Measurements from ENCODE around the gene CD300C.

CD300C gene

GRCh38 chr17:74547264-74547663 lies 1.3 kb upstream of the CD300C start:
- peaks cover 11% of the 10 kb centered on the region for H3K4me1 Mint-ChIP-seq
- no peak overlapping the region for H3K4me3 Mint-ChIP-seq
- ATAC-seq (no peak), DNase-seq (no peak)
- H3K27me3 Mint-ChIP-seq: no peaks in the 10 kb centered on the region
- no peaks in the 10 kb centered on the region for H3K9me3 Mint-ChIP-seq
- peak overlapping the region in 1 of 2 donors; percentile 44 for H3K27ac Mint-ChIP-seq

GRCh38 chr17:74546586-74546985 lies 671 bp upstream of the CD300C start:
- H3K9me3 Mint-ChIP-seq: no peaks in the 10 kb centered on the region
- H3K4me3 Mint-ChIP-seq: no peak overlapping the region
- ATAC-seq: no peak
- H3K27ac Mint-ChIP-seq: no peak overlapping the region
- H3K4me1 Mint-ChIP-seq: peaks cover 11% of the 10 kb centered on the region
- H3K27me3 Mint-ChIP-seq: no peaks in the 10 kb centered on the region
- no peak for DNase-seq

GRCh38 chr17:74544991-74545842 lies 698 bp downstream of the CD300C start:
- DNase-seq (no peak), ATAC-seq (no peak)
- H3K4me1 Mint-ChIP-seq: peaks cover 11% of the 10 kb centered on the region
- no peaks in the 10 kb centered on the region for H3K9me3 Mint-ChIP-seq
- H3K4me3 Mint-ChIP-seq: no peak overlapping the region
- H3K27me3 Mint-ChIP-seq: peaks cover 4% of the 10 kb centered on the region
- no peak overlapping the region for H3K27ac Mint-ChIP-seq

- peaks cover 11% of the 10 kb centered on the region for H3K4me1 Mint-ChIP-seq
- ATAC-seq (no peak), DNase-seq (no peak)
- no peak overlapping the region for H3K4me3 Mint-ChIP-seq
- H3K9me3 Mint-ChIP-seq: no peaks in the 10 kb centered on the region
- peaks cover 14% of the 10 kb centered on the region for H3K27me3 Mint-ChIP-seq
- no peak overlapping the region for H3K27ac Mint-ChIP-seq
These were observed 1.8 kb downstream of the CD300C start for GRCh38 chr17:74543891-74544760.

- H3K4me1 Mint-ChIP-seq: peaks cover 11% of the 10 kb centered on the region
- H3K27me3 Mint-ChIP-seq: peaks cover 20% of the 10 kb centered on the region
- H3K27ac Mint-ChIP-seq: no peak overlapping the region
- no peak overlapping the region for H3K4me3 Mint-ChIP-seq
- ATAC-seq (no peak), DNase-seq (no peak)
- H3K9me3 Mint-ChIP-seq: no peaks in the 10 kb centered on the region
These were observed 2.5 kb downstream of the CD300C start for GRCh38 chr17:74543406-74543805.

GRCh38 chr17:74542727-74543383 lies 3.1 kb downstream of the CD300C start:
- H3K9me3 Mint-ChIP-seq: no peaks in the 10 kb centered on the region
- ATAC-seq: no peak
- H3K4me3 Mint-ChIP-seq: no peak overlapping the region
- H3K27ac Mint-ChIP-seq: peak overlapping the region in 1 of 2 donors; percentile 80
- H3K27me3 Mint-ChIP-seq: peaks cover 20% of the 10 kb centered on the region
- no peak for DNase-seq
- H3K4me1 Mint-ChIP-seq: peaks cover 6% of the 10 kb centered on the region

GRCh38 chr17:74542166-74542565 lies 3.7 kb downstream of the CD300C start:
- Mint-ChIP-seq H3K4me3 (no peak overlapping the region), H3K27me3 (peaks cover 22% of the 10 kb centered on the region), H3K4me1 (no peaks in the 10 kb centered on the region), H3K27ac (no peak overlapping the region), H3K9me3 (no peaks in the 10 kb centered on the region)
- DNase-seq (no peak), ATAC-seq (no peak)

- peaks cover 29% of the 10 kb centered on the region for H3K27me3 Mint-ChIP-seq
- no peaks in the 10 kb centered on the region for H3K9me3 Mint-ChIP-seq
- no peak overlapping the region for H3K27ac Mint-ChIP-seq
- H3K4me1 Mint-ChIP-seq: no peaks in the 10 kb centered on the region
- DNase-seq: no peak
- no peak overlapping the region for H3K4me3 Mint-ChIP-seq
- no peak for ATAC-seq
These were observed 4.5 kb downstream of the CD300C start for GRCh38 chr17:74541176-74542111.

GRCh38 chr17:74539281-74539820 lies 6.6 kb downstream of the CD300C start:
- H3K27me3 Mint-ChIP-seq: peaks cover 34% of the 10 kb centered on the region
- H3K4me1 Mint-ChIP-seq: no peaks in the 10 kb centered on the region
- ATAC-seq: no peak
- no peak for DNase-seq
- H3K9me3 Mint-ChIP-seq: no peaks in the 10 kb centered on the region
- H3K4me3 Mint-ChIP-seq: no peak overlapping the region
- peak overlapping the region in 1 of 2 donors; percentile 11 for H3K27ac Mint-ChIP-seq

- DNase-seq (no peak), ATAC-seq (no peak)
- Mint-ChIP-seq H3K27ac (no peak overlapping the region), H3K4me1 (peaks cover 13% of the 10 kb centered on the region), H3K9me3 (no peaks in the 10 kb centered on the region), H3K27me3 (peaks cover 50% of the 10 kb centered on the region), H3K4me3 (no peak overlapping the region)
These were observed 9.0 kb downstream of the CD300C start for GRCh38 chr17:74536890-74537289.

- H3K4me3 Mint-ChIP-seq: peak overlapping the region in 1 of 2 donors; percentile 1
These were observed 13.8 kb downstream of the CD300C start for GRCh38 chr17:74532115-74532514.

GRCh38 chr17:74531231-74531761 lies 14.6 kb downstream of the CD300C start, which contains the start of gene CD300LB:
Gene CD300LB (minus strand): TSS chr17:74531475. CDS start chr17:74531350, 125 bp downstream.
- H3K9me3 Mint-ChIP-seq: no peaks in the 10 kb centered on the region
- ATAC-seq (no peak), DNase-seq (peak in 1 of 2 donors; percentile 5)
- H3K4me1 Mint-ChIP-seq: peaks cover 13% of the 10 kb centered on the region
- no peak within 1 kb of the TSS for H3K27ac Mint-ChIP-seq
- peak within 1 kb of the TSS in 1 of 2 donors; percentile 1 for H3K4me3 Mint-ChIP-seq
- peaks cover 35% of the 10 kb centered on the region for H3K27me3 Mint-ChIP-seq

More at GRCh38 chr17:74532115-74532514, 13.8 kb downstream of the CD300C start:
- ATAC-seq (peak; percentile 35), DNase-seq (peak in 1 of 2 donors; percentile 9)
- Mint-ChIP-seq H3K27me3 (peaks cover 38% of the 10 kb centered on the region), H3K4me1 (peaks cover 13% of the 10 kb centered on the region), H3K9me3 (no peaks in the 10 kb centered on the region), H3K27ac (no peak overlapping the region)

GRCh38 chr17:74530831-74531150 lies 15.1 kb downstream of the CD300C start:
- H3K4me1 Mint-ChIP-seq: peaks cover 13% of the 10 kb centered on the region
- ATAC-seq (no peak), DNase-seq (peak in 1 of 2 donors; percentile 4)
- H3K4me3 Mint-ChIP-seq: no peak overlapping the region
- H3K27me3 Mint-ChIP-seq: peaks cover 36% of the 10 kb centered on the region
- H3K9me3 Mint-ChIP-seq: no peaks in the 10 kb centered on the region
- no peak overlapping the region for H3K27ac Mint-ChIP-seq

GRCh38 chr17:74529243-74529642 lies 16.7 kb downstream of the CD300C start:
- Mint-ChIP-seq H3K27ac (no peak overlapping the region), H3K9me3 (no peaks in the 10 kb centered on the region), H3K4me1 (peaks cover 13% of the 10 kb centered on the region), H3K4me3 (no peak overlapping the region), H3K27me3 (peaks cover 51% of the 10 kb centered on the region)
- DNase-seq (no peak), ATAC-seq (no peak)

Data from stimulated activated naive CD8-positive, alpha-beta T cell treated with anti-CD3 and anti-CD28 coated beads, Interleukin-15, amount 100 ng/mL, for 72 hours (primary cell).